Transverse colon (tissue), 4 donors: ENCODE results near the gene MRPS18A. TPM values are rescaled to one million over a fixed set of nuclear protein-coding genes. Genes with fewer than 3 reads are reported as not detected.

ENCODE experiments used
- DNase-seq: peaks from one replicate; pipeline ENCODE4 v3.0.0-alpha.2; 2019
- H3K27ac ChIP-seq, 4 donors: fragments of 200-600 bp; sonication (generic); 2 replicates each; pipeline ENCODE4 v1.5.1; 2016 to 2018; ENCODE audit warnings: inconsistent platforms in 4 of 4
- H3K27me3 ChIP-seq: fragments of 200-600 bp; sonication (generic); 2 replicates; pipeline ENCODE4 v1.5.1; 2017; ENCODE audit warnings: inconsistent platforms
- H3K36me3 ChIP-seq, 4 donors: fragments of 200-600 bp; sonication (generic); 2 replicates each; pipeline ENCODE4 v1.5.1; 2017 to 2019; ENCODE audit warnings: inconsistent platforms in 4 of 4
- H3K4me1 ChIP-seq, 4 donors: fragments of 200-600 bp; sonication (generic); 2 replicates each; pipeline ENCODE4 v1.5.1; 2017 to 2020; ENCODE audit warnings: inconsistent platforms in 4 of 4
- H3K4me3 ChIP-seq, 4 donors: fragments of 200-600 bp; sonication (generic); 1 replicate in 1 of 4; 2 replicates in 3 of 4; pipeline versions ENCODE4 v1.5.1 to v1.6.1; 2017 to 2019; ENCODE audit warnings: inconsistent platforms in 4 of 4
- H3K9me3 ChIP-seq, 2 donors: fragments of 200-600 bp; sonication (generic); 2 replicates each; pipeline ENCODE4 v1.5.1; 2017 to 2019; ENCODE audit warnings: inconsistent platforms in 2 of 2
- CTCF ChIP-seq, 5 experiments: fragments of 200-600 bp in 3 of 5; fragments of 450-650 bp in 2 of 5; sonication (generic) in 3 of 5; IDR thresholded peaks; 1 replicate in 2 of 5; 2 replicates in 3 of 5; pipeline ENCODE4 v1.5.1; 2016 to 2017; ENCODE audit warnings: antibody characterized with exemption in 5 of 5, inconsistent platforms in 3 of 5, mild to moderate bottlenecking in 2 of 5, moderate library complexity in 1 of 5
- EP300 ChIP-seq: sonication (generic); formaldehyde crosslinking; IDR thresholded peaks from one replicate; pipeline ENCODE4 v1.6.1; 2017; ENCODE audit warnings: antibody characterized with exemption, low read depth
- POLR2A ChIP-seq: fragments of 450-650 bp; IDR thresholded peaks from one replicate; pipeline ENCODE4 v1.6.1; 2016; ENCODE audit warnings: antibody characterized with exemption, mild to moderate bottlenecking, moderate library complexity
- POLR2AphosphoS5 ChIP-seq, 3 donors: sonication (generic); formaldehyde crosslinking; IDR thresholded peaks; one replicate each; pipeline ENCODE4 v1.6.1; 2016; ENCODE audit warnings: antibody characterized with exemption in 3 of 3
- WGBS, 2 donors: methylation state at CpG; one replicate each; pipeline ENCODE4 v1.1.5; 2018; ENCODE audit warnings: low coverage in 1 of 2; 5-methylcytosine and 5-hydroxymethylcytosine counted together
- in situ Hi-C, 4 donors: fragments of 200-750 bp; cut with MboI; loops; one replicate each; pipeline versions ENCODE4 v1.15.0 to v1.15.1; 2017; ENCODE audit warnings: low sequenced_read_pairs in 3 of 4, low pct_ligation_motif_present in 1 of 4, low pct_unique_long_range_greater_than_20kb in 1 of 4
- intact Hi-C: fragments of 100-400 bp; cut with DNase I; formaldehyde crosslinking; loops from one replicate; pipeline ENCODE4 v1.15.1; 2023; ENCODE audit warnings: low total_unique reads
- total RNA-seq, 4 donors: library from RNA; depleted of rRNA; stranded (reverse); fragments of >200 nt; gene quantifications; one replicate each; pipeline ENCODE4 v1.1.0, GENCODE V29; 2016

Gene MRPS18A
- total RNA-seq, 4 donors from 2014 or later = 25.4 to 48.6 (median 40.3) TPM

GRCh38 chr6:43734294-43734665, 46.7 kb upstream of the MRPS18A start:
- no peak for DNase-seq
- in situ Hi-C loops = no loop called here
- peaks cover 10 to 12% of the 10 kb centered on the region in 2 donors for H3K9me3 ChIP-seq
- H3K4me1 ChIP-seq = peaks cover 0 to 11% (median 5%) of the 10 kb centered on the region in 4 donors
- no peak overlapping the region for H3K4me3 ChIP-seq
- no peaks in the 10 kb centered on the region for H3K27me3 ChIP-seq
- 73% methylated on average over 3 of the region's 3 CpGs; no CpG with 5 or more reads in 1 of the 2 donors for WGBS, 2 donors
- intact Hi-C loops = no loop called here
- no peak overlapping the region for H3K27ac ChIP-seq
- TF ChIP-seq POLR2AphosphoS5 (IDR thresholded peaks at IDR 0.05) (no peak), EP300 (no peak), POLR2A (no peak), CTCF (IDR thresholded peaks at IDR 0.05) (no peak)
- no peaks in the 10 kb centered on the region for H3K36me3 ChIP-seq

- DNase-seq = no peak
- in situ Hi-C loops = no loop called here
Observed at GRCh38 chr6:43733471-43734293, 46.1 kb upstream of the MRPS18A start.

GRCh38 chr6:43730634-43731033, 43.0 kb upstream of the MRPS18A start:
- Histone ChIP-seq H3K4me1 (peaks cover 0 to 18% (median 5%) of the 10 kb centered on the region in 4 donors), H3K9me3 (peaks cover 10 to 12% of the 10 kb centered on the region in 2 donors), H3K27me3 (no peaks in the 10 kb centered on the region), H3K4me3 (no peak overlapping the region), H3K36me3 (no peaks in the 10 kb centered on the region), H3K27ac (no peak overlapping the region)
- DNase-seq = no peak
- intact Hi-C loops (no loop called here), in situ Hi-C loops (no loop called here)
- TF ChIP-seq CTCF (IDR thresholded peaks at IDR 0.05) (no peak), EP300 (no peak), POLR2AphosphoS5 (IDR thresholded peaks at IDR 0.05) (no peak), POLR2A (no peak)

More at GRCh38 chr6:43733471-43734293, 46.1 kb upstream of the MRPS18A start:
- H3K27ac ChIP-seq = peak overlapping the region in 1 of 4 donors; percentile 36
- intact Hi-C loops = no loop called here
- H3K36me3 ChIP-seq = no peaks in the 10 kb centered on the region
- TF ChIP-seq CTCF (IDR thresholded peaks at IDR 0.05) = no peak
- TF ChIP-seq POLR2AphosphoS5 (IDR thresholded peaks at IDR 0.05) = no peak
- no peak for TF ChIP-seq POLR2A
- TF ChIP-seq EP300 = no peak
- no peaks in the 10 kb centered on the region for H3K27me3 ChIP-seq
- peaks cover 10 to 12% of the 10 kb centered on the region in 2 donors for H3K9me3 ChIP-seq
- peaks cover 0 to 17% (median 5%) of the 10 kb centered on the region in 4 donors for H3K4me1 ChIP-seq
- 46 to 80% methylated on average over 1 to 10 of the region's 10 CpGs for WGBS, 2 donors
- H3K4me3 ChIP-seq = no peak overlapping the region

GRCh38 chr6:43729537-43729936, 41.9 kb upstream of the MRPS18A start:
- no peak overlapping the region for H3K4me3 ChIP-seq
- intact Hi-C loops (no loop called here), in situ Hi-C loops (no loop called here)
- DNase-seq = peak; percentile 74
- no peaks in the 10 kb centered on the region for H3K27me3 ChIP-seq
- no peak overlapping the region for H3K27ac ChIP-seq
- TF ChIP-seq POLR2AphosphoS5 (IDR thresholded peaks at IDR 0.05) (no peak), EP300 (no peak), CTCF (IDR thresholded peaks at IDR 0.05) (no peak), POLR2A (no peak)
- 48 to 58% methylated on average over 6 of the region's 6 CpGs for WGBS, 2 donors
- H3K36me3 ChIP-seq = no peaks in the 10 kb centered on the region
- H3K9me3 ChIP-seq = peaks cover 10 to 12% of the 10 kb centered on the region in 2 donors
- H3K4me1 ChIP-seq = peaks cover 0 to 29% (median 15%) of the 10 kb centered on the region in 4 donors
